Peyer's patch (tissue), 4 donors: Measurements from ENCODE around the gene GPR176.

ENCODE experiments used
- POLR2A ChIP-seq, 2 donors: fragments of 450-650 bp; IDR thresholded peaks; one replicate each; pipeline ENCODE4 v1.5.1; 2017; ENCODE audit warnings: antibody characterized with exemption in 2 of 2, mild to moderate bottlenecking in 2 of 2, moderate library complexity in 2 of 2
- TF ChIP-seq, protein P1 (sequence below), 6 experiments: fragments of 450-650 bp in 4 of 6; fragments of 200-600 bp in 2 of 6; sonication (generic) in 1 of 6; IDR thresholded peaks; one replicate each; pipeline ENCODE4 v1.5.1; 2017 to 2019; ENCODE audit warnings: antibody characterized with exemption in 6 of 6, mild to moderate bottlenecking in 3 of 6, moderate library complexity in 1 of 6

DNA sequence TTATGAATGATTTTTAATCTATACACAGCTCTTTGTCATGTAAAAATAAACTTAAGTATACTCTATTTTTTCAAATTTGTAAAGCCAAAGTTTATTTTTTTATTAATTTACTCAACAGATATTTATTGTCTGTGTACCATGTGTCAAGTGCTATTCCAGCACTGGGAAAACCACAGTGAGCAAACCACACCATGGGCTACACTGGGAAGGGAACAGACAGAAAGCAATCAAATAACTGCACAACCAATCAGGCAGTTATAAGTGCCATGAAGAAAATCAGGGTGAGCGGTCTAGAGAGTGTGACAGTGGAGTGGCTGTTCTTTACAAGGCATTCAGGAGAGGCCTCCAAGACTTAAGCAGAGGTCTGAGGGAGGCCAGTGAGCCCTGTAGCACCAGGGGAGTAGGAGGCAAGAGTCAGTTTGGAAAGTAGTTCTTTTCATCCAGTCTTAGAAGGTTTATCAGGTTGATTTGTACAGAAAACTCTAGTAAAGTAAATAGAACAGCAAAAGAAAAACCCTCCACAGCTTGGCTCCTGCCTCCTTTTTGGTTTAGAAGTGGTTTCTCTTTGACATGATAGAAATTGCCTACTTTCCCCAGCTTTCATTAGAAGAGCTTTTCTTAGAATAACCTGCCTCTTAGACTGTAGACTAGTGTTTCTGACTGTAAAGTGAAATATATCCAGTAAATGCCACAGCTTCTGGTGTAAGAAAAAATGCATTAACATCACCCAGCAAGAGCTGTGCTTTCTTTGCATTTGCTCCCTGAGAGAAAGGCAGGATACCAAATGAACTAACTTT is 27.5 kb upstream of the GPR176 start:
- TF ChIP-seq, protein P1, sequence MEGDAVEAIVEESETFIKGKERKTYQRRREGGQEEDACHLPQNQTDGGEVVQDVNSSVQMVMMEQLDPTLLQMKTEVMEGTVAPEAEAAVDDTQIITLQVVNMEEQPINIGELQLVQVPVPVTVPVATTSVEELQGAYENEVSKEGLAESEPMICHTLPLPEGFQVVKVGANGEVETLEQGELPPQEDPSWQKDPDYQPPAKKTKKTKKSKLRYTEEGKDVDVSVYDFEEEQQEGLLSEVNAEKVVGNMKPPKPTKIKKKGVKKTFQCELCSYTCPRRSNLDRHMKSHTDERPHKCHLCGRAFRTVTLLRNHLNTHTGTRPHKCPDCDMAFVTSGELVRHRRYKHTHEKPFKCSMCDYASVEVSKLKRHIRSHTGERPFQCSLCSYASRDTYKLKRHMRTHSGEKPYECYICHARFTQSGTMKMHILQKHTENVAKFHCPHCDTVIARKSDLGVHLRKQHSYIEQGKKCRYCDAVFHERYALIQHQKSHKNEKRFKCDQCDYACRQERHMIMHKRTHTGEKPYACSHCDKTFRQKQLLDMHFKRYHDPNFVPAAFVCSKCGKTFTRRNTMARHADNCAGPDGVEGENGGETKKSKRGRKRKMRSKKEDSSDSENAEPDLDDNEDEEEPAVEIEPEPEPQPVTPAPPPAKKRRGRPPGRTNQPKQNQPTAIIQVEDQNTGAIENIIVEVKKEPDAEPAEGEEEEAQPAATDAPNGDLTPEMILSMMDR (IDR thresholded peaks at IDR 0.05): no peak
- TF ChIP-seq POLR2A (IDR thresholded peaks at IDR 0.05): no peak
